GM18498 (cell line): ENCODE results near the gene DRC3.
"Not testable (repeated sequence)": the region's sequence is repeated elsewhere in the genome, so short reads cannot be mapped to it uniquely, and the experiment has no call there.

ENCODE experiments used
- ATAC-seq: cut with Tn5 transposase; IDR thresholded peaks from one replicate; pipeline ENCODE4 v1.9.1; 2021; ENCODE audit warnings: mild to moderate bottlenecking, moderate library complexity; ENCODE audit not compliant: unreplicated experiment

DRC3 gene

GRCh38 chr17:17940441-17940911, 32.2 kb upstream of the DRC3 start:
- ATAC-seq, result no peak

GRCh38 chr17:17941015-17941414, 31.6 kb upstream of the DRC3 start:
- ATAC-seq, result no peak

DNA sequence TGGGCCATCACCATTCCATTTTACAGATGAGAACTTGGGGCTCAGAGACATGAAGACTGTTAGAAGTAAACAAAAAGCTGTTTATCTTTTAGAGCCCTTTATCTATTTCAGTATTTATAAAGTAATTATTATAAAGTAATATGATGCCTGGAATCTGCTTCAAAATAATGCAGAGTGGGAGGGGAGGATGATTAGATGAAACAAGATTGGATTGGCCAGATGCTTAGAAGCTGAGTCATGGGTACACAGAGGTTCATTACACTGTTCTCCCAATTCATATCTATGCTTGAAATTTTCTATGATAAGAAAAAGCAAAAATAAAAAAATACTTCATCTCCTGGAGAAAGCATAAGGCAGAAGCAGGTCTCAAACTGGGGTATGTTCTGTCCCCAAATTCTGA, 29.8 kb upstream of the DRC3 start:
- no peak for ATAC-seq

GRCh38 chr17:17943281-17943984, 29.2 kb upstream of the DRC3 start:
- no peak for ATAC-seq

- ATAC-seq, result no peak
Measured at GRCh38 chr17:17944242-17944641, 28.4 kb upstream of the DRC3 start.

DNA sequence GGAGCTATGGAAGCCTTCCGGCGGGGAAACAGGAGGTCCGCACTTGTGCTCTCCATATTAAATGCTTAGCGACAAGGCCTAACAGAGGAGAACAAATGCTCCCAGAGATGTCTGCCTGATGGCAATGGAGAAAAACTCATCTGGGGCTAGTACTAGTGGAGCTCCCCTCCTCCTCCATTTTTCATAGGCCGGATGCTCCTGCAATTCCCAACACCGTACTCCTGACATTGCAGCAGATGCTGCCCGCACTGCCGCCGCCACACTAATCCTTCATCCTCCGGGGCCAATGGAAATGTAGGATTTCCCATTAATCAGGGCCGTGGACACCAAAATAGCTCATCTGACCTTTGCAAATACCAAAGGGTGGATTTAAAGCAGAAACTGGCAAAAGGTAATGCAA, 27.9 kb upstream of the DRC3 start:
- no peak for ATAC-seq

GRCh38 chr17:17946093-17946492, 26.6 kb upstream of the DRC3 start:
- no peak for ATAC-seq

- ATAC-seq, result no peak
Measured at GRCh38 chr17:17947309-17947708, 25.4 kb upstream of the DRC3 start.

- ATAC-seq, result no peak
Measured at GRCh38 chr17:17947966-17948365, 24.7 kb upstream of the DRC3 start.

DNA sequence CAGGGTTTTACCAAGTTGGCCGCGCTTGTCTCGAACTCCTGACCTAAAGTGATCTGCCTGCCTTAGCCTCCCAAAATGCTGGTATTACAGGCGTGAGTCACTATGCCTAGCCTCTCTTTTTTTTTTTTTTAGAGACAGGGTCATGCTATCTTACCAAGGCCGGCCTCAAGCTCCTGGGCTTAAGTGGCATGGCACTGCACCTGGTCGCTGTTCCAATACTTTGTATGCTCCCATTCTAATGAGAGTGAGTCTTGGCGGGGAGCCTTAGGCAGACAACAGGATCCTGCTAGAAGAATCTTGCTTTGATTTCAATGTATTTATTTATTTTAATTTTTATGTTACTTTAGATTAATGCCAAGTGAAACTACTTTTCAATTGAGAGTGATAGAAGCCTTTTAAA, 22.3 kb upstream of the DRC3 start:
- no peak for ATAC-seq

DNA sequence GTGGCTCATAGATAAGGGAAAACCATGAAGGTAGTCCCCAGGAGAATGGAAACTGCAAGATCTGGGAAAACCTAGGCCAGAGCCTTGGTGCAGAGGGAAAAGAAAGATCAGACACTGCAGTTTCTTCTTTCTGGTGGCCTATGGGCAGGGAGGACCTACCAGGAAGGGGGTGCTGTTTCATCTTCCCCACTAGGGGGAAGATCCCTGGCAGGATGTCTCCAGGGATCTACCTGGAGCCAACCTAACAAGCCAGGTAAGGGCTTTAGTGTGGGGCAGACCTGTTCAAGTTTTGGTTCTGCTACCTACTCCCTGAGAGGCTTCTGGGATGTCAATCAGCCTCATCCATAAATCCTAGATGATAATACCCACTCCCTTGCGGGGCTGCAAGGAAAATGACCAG, 21.9 kb upstream of the DRC3 start:
- no peak for ATAC-seq

DNA sequence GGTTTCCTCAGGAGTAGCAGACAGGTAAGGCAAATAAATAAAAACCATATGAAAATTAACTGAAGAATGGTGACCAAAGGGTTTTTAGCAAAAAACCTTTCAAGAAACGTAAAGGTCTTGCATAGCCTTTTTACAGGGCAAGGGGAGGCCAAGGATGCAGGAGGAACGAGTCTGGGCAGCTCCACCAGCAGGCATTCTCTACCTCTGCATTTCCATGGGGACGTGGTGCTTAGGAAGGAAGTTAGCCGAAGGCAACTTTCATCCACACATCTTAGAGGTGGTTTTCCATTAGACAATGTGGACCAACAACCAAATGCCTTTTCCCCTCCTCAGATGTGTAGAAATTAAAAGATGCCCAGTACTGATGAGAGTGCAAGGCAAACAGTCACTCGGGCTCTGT, 21.1 kb upstream of the DRC3 start:
- no peak for ATAC-seq

GRCh38 chr17:17952691-17953090, 20.0 kb upstream of the DRC3 start:
- ATAC-seq, result no peak

GRCh38 chr17:17954079-17954478, 18.6 kb upstream of the DRC3 start:
- ATAC-seq, result no peak

- ATAC-seq, result not testable (repeated sequence)
Measured at GRCh38 chr17:17955790-17956341, 16.8 kb upstream of the DRC3 start.

DNA sequence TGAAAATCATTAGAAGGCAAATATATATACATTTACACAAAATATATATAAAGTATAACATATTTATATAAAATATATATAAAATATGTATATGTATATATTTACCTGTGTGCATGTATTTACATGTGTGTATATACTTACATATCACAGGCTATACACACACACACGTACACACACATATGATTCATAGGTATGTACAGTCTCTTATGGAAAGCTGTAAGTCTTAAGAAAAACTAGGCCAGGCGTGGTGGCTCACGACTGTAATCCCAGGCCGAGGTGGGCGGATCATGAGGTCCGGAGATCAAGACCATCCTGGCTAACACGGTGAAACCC, 15.1 kb upstream of the DRC3 start:
- no peak for ATAC-seq

DNA sequence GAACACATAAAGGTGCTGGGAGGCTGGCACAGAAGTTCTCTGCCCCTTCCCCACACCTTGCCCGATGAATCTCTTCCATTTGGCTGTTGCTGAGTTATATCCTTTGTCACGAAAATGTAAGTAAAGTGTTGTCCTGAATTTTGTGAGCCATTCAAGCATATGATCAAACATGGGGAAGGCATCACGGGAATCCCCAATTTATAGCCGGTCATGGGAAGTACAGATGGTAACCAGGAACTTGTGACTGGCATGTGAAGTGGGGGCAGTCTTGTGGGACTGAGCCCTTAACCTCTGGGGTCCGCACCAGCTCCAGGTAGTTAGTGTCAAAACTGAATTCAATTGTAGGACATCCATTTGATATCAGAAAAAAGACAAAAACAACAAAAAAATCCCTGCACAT, 13.7 kb upstream of the DRC3 start:
- no peak for ATAC-seq

- ATAC-seq, result peak; percentile 68
Measured at GRCh38 chr17:17959520-17960361, 12.9 kb upstream of the DRC3 start.

DNA sequence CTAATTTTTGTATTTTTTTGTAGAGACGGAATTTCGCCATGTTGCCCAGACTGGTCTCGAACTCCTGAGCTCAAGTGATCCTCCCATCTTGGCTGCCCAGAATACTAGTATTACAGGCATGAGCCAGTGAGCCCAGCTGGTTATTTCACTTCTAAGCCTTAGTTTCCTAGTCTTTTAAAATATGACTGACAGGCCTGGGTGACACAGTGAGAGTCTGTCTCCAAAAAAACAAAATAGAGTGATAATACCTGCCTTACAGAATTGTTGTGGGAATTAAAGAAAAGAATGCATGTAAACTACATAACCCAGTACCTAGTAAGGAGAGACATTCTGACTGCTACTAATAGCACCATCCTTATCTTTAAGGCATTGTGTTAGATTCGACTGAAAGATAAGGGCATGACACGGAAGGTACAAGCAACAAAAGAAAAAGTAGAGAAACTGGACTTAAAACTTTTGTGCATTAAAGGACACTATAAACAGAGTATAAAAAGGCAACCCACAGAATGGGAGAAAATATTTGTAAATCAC, 12.1 kb upstream of the DRC3 start:
- no peak for ATAC-seq

GRCh38 chr17:17963066-17963465, 9.6 kb upstream of the DRC3 start:
- ATAC-seq, result no peak

GRCh38 chr17:17963694-17964436, 8.8 kb upstream of the DRC3 start:
- no peak for ATAC-seq
